ENCODE data around the gene PPM1D.

The PPM1D gene

GRCh38 chr17:60594734-60595133 lies 5.3 kb upstream of the PPM1D start:
- no peak for DNase-seq (ENCODE audit: low read depth)
- TF ChIP-seq CTCF (IDR thresholded peaks at IDR 0.05; ENCODE audit: insufficient read depth, low read depth, low read length, missing control alignments), result no peak

GRCh38 chr17:60597297-60597696 lies 2.7 kb upstream of the PPM1D start:
- DNase-seq (ENCODE audit: low read depth), result no peak
- no peak for TF ChIP-seq CTCF (IDR thresholded peaks at IDR 0.05; ENCODE audit: insufficient read depth, low read depth, low read length, missing control alignments)
- no peak overlapping the region for H3K4me3 ChIP-seq (ENCODE audit: low read length)

More at GRCh38 chr17:60594734-60595133, 5.3 kb upstream of the PPM1D start:
- no peak overlapping the region for H3K4me3 ChIP-seq (ENCODE audit: low read length)

GRCh38 chr17:60598001-60598736 lies 1.8 kb upstream of the PPM1D start:
- no peak overlapping the region for H3K4me3 ChIP-seq (ENCODE audit: low read length)
- no peak for DNase-seq (ENCODE audit: low read depth)
- no peak for TF ChIP-seq CTCF (IDR thresholded peaks at IDR 0.05; ENCODE audit: insufficient read depth, low read depth, low read length, missing control alignments)

- no peak for TF ChIP-seq CTCF (IDR thresholded peaks at IDR 0.05; ENCODE audit: insufficient read depth, low read depth, low read length, missing control alignments)
- H3K4me3 ChIP-seq (ENCODE audit: low read length), result peak overlapping the region; percentile 86
- no peak for DNase-seq (ENCODE audit: low read depth)
Observed at GRCh38 chr17:60599220-60599619, 773 bp upstream of the PPM1D start.

GRCh38 chr17:60600490-60601446 lies 775 bp downstream of the PPM1D start:
- peak; percentile 91 for DNase-seq (ENCODE audit: low read depth)
- peak; percentile 86 for TF ChIP-seq CTCF (IDR thresholded peaks at IDR 0.05; ENCODE audit: insufficient read depth, low read depth, low read length, missing control alignments)
- H3K4me3 ChIP-seq (ENCODE audit: low read length), result peak overlapping the region; percentile 86

- no peak for TF ChIP-seq CTCF (IDR thresholded peaks at IDR 0.05; ENCODE audit: insufficient read depth, low read depth, low read length, missing control alignments)
- peak; percentile 81 for DNase-seq (ENCODE audit: low read depth)
- H3K4me3 ChIP-seq (ENCODE audit: low read length), result peak overlapping the region; percentile 86
Observed at GRCh38 chr17:60601447-60602384, 1.7 kb downstream of the PPM1D start.
